GM23248 (cell line): ENCODE data around the gene TASL.

Source experiments
- EZH2 ChIP-seq: fragments of 200-600 bp; sonication (generic); IDR thresholded peaks from 2 replicates; pipeline ENCODE4 v1.6.1; 2018; ENCODE audit warnings: antibody characterized with exemption, mild to moderate bottlenecking; ENCODE audit not compliant: insufficient read depth, poor library complexity, severe bottlenecking
- EZH2phosphoT487 ChIP-seq: fragments of 200-600 bp; sonication (generic); IDR thresholded peaks from 2 replicates; pipeline ENCODE4 v1.6.1; 2018; ENCODE audit warnings: antibody characterized with exemption, moderate library complexity, mild to moderate bottlenecking, low read depth; ENCODE audit not compliant: insufficient read depth

DNA sequence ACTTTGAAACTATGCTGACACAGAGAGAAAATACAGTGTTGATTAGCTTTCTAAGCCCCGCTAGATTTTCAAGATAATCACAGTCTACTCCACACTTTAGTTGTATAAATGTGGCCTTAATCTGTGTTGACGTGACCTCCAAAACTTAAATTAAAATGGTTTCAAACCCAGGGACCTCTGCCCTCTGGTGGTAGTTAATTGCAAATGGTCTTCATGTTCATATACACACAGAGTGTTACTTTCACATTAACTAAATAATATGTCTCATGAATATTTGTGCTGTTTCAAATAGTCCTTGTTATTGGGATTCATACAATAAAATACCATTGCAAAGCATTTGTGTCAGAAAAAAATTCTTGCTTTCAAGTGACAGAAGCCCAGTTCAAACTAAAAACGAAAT, 64.3 kb downstream of the TASL start:
- TF ChIP-seq EZH2 (no peak), EZH2phosphoT487 (no peak)
